Activated CD8-positive, alpha-beta T cell treated with anti-CD3 and anti-CD28 coated beads for 36 hours (primary cell): ENCODE data around the gene ARMC9. TPM values are rescaled to one million over a fixed set of nuclear protein-coding genes. Genes with fewer than 3 reads are reported as not detected.

Experiments
- ATAC-seq: fragments of 200-7000 bp; cut with Tn5 transposase; one replicate; pipeline ENCODE4 v1.10.0; 2021; ENCODE audit warnings: mild to moderate bottlenecking, moderate library complexity
- CTCF ChIA-PET: fragments of 350-600 bp; sonication (Branson Sonifier 250); formaldehyde crosslinking; loops from one replicate; lab custom pipeline; 2021; ENCODE audit warnings: antibody characterized with exemption; lab: Charles Lee
- POLR2A ChIA-PET: fragments of 350-600 bp; sonication (Branson Sonifier 250); formaldehyde crosslinking; loops from one replicate; lab custom pipeline; 2021; ENCODE audit warnings: antibody characterized with exemption; lab: Charles Lee
- DNase-seq: peaks from one replicate; pipeline ENCODE4 v3.0.0-alpha.2; 2020
- H3K27ac Mint-ChIP-seq: one replicate; pipeline ENCODE4 v1.8.0; 2021; ENCODE audit warnings: mild to moderate bottlenecking, mixed read lengths
- H3K27me3 Mint-ChIP-seq: one replicate; pipeline ENCODE4 v1.8.0; 2021; ENCODE audit warnings: mixed read lengths
- H3K36me3 Mint-ChIP-seq: one replicate; pipeline ENCODE4 v1.8.0; 2021; ENCODE audit warnings: low read depth, mixed read lengths
- H3K4me1 Mint-ChIP-seq: one replicate; pipeline ENCODE4 v1.8.0; 2021; ENCODE audit warnings: low read depth, mixed read lengths
- H3K4me3 Mint-ChIP-seq: one replicate; pipeline ENCODE4 v1.8.0; 2021; ENCODE audit warnings: mild to moderate bottlenecking, moderate library complexity, mixed read lengths
- H3K9me3 Mint-ChIP-seq: one replicate; pipeline ENCODE4 v1.8.0; 2021; ENCODE audit warnings: mixed read lengths
- intact Hi-C: fragments of 100-400 bp; cut with micrococcal nuclease; formaldehyde crosslinking; loops from one replicate; pipeline ENCODE4 v1.10.0; 2022
- total RNA-seq, 2 experiments: library from RNA; stranded (reverse); gene quantifications; one replicate each; pipeline ENCODE4 v1.2.3, GENCODE V29; 2021
- TF ChIP-seq, protein P1 (sequence below): fragments of 200-600 bp; IDR thresholded peaks from one replicate; pipeline ENCODE4 v1.8.0; 2022; ENCODE audit warnings: antibody characterized with exemption, mild to moderate bottlenecking

ARMC9 gene
- total RNA-seq, 2 experiments from 2014 or later, result 2.0 to 2.2 TPM

DNA sequence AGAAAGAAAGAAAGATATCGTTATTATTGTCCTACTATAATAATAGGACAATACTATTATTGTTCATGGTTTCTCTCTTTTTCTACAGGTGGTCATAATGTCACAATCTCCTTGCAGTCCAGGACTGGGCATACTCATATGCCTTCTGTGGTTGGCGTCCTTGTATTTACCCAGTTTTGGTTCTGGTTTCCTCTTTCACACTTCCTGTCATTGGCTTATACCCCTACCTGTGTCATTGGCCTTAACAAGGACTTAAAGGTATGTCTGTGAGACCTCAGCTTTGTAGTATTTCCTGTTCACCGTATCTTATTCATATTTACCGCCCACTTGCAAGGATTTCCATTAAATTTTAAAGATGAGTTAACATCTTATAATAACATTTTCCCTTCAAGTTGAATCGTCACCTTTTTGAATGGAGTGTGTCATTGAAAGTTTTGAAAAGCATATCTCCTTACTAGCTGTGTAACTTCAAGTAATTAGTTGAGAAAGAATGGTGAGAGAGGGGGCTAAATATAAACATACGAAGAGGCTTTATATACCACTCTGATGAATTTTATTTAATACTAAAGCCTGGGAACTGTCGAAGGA, 37.1 kb upstream of the ARMC9 start:
- ChIA-PET CTCF (interaction anchor here (1.6 kb wide), 1 partner anchor 19 kb away, joined by 4 read pairs; no protein-coding TSS in a partner anchor), POLR2A (no interaction called here)
- Mint-ChIP-seq H3K27ac (peak overlapping the region; percentile 86), H3K27me3 (no peaks in the 10 kb centered on the region), H3K4me3 (no peak overlapping the region), H3K4me1 (peaks cover 25% of the 10 kb centered on the region), H3K9me3 (no peaks in the 10 kb centered on the region), H3K36me3 (peaks cover 32% of the 10 kb centered on the region)
- peak; percentile 96 for ATAC-seq
- intact Hi-C loops, result no loop called here
- DNase-seq, result peak; percentile 24
- TF ChIP-seq, protein P1, sequence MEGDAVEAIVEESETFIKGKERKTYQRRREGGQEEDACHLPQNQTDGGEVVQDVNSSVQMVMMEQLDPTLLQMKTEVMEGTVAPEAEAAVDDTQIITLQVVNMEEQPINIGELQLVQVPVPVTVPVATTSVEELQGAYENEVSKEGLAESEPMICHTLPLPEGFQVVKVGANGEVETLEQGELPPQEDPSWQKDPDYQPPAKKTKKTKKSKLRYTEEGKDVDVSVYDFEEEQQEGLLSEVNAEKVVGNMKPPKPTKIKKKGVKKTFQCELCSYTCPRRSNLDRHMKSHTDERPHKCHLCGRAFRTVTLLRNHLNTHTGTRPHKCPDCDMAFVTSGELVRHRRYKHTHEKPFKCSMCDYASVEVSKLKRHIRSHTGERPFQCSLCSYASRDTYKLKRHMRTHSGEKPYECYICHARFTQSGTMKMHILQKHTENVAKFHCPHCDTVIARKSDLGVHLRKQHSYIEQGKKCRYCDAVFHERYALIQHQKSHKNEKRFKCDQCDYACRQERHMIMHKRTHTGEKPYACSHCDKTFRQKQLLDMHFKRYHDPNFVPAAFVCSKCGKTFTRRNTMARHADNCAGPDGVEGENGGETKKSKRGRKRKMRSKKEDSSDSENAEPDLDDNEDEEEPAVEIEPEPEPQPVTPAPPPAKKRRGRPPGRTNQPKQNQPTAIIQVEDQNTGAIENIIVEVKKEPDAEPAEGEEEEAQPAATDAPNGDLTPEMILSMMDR, result no peak

DNA sequence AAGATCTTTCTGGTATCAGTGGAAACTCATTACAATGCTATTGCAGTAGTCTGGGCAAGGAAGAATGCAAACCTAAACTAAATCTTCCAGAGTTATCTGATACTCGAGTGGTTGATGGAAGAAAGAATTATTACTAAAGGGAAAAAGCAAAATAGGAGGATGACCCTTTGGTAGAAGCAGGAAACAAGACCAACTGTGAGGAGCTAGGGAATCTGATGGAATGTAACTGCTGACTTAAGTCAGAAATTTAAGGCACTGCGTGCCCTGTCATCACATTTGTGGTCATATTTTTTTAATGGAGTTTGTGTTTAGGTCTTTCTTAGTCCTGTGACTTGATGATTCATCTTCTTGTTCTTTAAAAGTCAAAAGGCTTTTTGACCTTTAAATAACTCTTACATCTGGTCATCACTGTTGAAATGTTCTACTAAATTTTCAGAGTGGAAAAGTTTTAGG, 36.5 kb upstream of the ARMC9 start:
- H3K27me3 Mint-ChIP-seq, result no peaks in the 10 kb centered on the region
- TF ChIP-seq, protein P1, result no peak
- ATAC-seq, result peak; percentile 25
- H3K27ac Mint-ChIP-seq, result peak overlapping the region; percentile 86
- H3K9me3 Mint-ChIP-seq, result no peaks in the 10 kb centered on the region
- peaks cover 38% of the 10 kb centered on the region for H3K36me3 Mint-ChIP-seq
- intact Hi-C loops, result no loop called here
- H3K4me3 Mint-ChIP-seq, result no peak overlapping the region
- no peak for DNase-seq
- H3K4me1 Mint-ChIP-seq, result peaks cover 29% of the 10 kb centered on the region
- CTCF ChIA-PET, result interaction anchor here (1.6 kb wide), 1 partner anchor 18 kb away, joined by 4 read pairs; no protein-coding TSS in a partner anchor
- POLR2A ChIA-PET, result no interaction called here

DNA sequence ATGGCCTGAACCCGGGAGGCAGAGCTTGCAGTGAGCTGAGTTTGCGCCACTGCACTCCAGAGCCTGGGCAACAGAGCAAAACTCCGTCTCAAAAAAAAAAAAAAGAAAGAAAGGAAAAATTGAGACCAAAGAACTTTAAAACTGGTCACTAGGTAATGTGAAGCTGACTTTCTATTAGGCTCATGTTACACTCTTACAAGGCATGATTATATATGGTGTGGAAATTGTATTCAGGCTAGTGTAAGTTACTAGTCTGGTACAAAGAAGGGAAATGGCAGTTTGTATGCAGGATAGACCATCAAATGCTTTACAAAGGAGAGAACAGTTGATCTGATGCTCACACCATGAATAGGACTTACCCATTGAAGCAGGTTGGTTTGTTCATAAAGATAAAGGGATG, 35.4 kb upstream of the ARMC9 start:
- ChIA-PET CTCF (no interaction called here), POLR2A (no interaction called here)
- H3K4me3 Mint-ChIP-seq, result no peak overlapping the region
- H3K36me3 Mint-ChIP-seq, result peaks cover 49% of the 10 kb centered on the region
- peak overlapping the region; percentile 11 for H3K27ac Mint-ChIP-seq
- intact Hi-C loops, result no loop called here
- no peak for DNase-seq
- peaks cover 40% of the 10 kb centered on the region for H3K4me1 Mint-ChIP-seq
- TF ChIP-seq, protein P1, result no peak
- no peaks in the 10 kb centered on the region for H3K9me3 Mint-ChIP-seq
- H3K27me3 Mint-ChIP-seq, result no peaks in the 10 kb centered on the region
- no peak for ATAC-seq

DNA sequence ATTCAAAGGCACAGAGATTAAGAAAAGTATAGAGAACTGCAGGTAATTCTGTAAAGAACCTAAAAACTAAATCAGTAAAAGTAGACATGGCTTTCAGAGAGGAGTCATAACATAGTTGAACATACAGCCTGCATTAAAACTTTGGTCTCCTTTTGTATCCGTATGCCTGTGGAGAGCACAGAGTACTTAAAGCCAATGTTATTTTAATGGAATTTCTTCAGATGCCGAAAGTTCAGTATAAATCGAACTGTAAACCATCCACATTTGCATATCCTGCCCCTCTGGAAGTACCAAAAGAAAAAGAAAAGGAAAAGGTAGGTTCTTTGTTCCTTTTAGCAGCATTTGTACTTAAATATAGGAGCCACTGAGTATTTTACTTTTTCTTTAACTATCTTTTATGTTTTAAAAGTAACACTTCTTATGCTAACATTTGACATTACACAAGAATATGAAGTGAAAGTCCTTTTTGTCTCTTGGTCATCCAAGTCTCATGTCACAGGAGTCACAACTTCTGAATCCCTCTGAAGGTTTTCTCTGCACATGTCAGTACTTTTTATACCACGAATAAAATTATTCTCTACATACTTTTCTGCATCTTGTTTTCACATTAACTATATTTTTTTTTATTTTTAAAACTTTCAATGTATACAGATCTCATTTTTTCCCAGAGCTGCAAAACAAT, 34.9 kb upstream of the ARMC9 start:
- no peak for DNase-seq
- no peak for ATAC-seq
- Mint-ChIP-seq H3K27ac (peak overlapping the region; percentile 11), H3K27me3 (no peaks in the 10 kb centered on the region), H3K36me3 (peaks cover 54% of the 10 kb centered on the region), H3K4me3 (no peak overlapping the region), H3K9me3 (no peaks in the 10 kb centered on the region), H3K4me1 (peaks cover 46% of the 10 kb centered on the region)
- TF ChIP-seq, protein P1, result no peak
- CTCF ChIA-PET, result no interaction called here
- intact Hi-C loops, result no loop called here
- POLR2A ChIA-PET, result no interaction called here
